Fibroblast of lung (primary cell): ENCODE results near the gene TBX4. TPM values are rescaled to one million over a fixed set of nuclear protein-coding genes. Genes with fewer than 3 reads are reported as not detected.

Experiments
- DNase-seq, 2 donors: peaks; one replicate each; pipeline versions ENCODE4 v3.0.0 to v3.0.0-alpha.2; 2010; ENCODE audit warnings: low read depth in 2 of 2
- H2AFZ ChIP-seq: 2 replicates; pipeline ENCODE4 v1.5.1; 2012; ENCODE audit warnings: low read length, control low read depth, inconsistent platforms
- H3K27ac ChIP-seq: 2 replicates; pipeline ENCODE4 v1.5.1; 2011; ENCODE audit warnings: low read length, control low read depth; ENCODE audit not compliant: insufficient read depth
- H3K27me3 ChIP-seq: 2 replicates; pipeline ENCODE4 v1.5.1; 2011; ENCODE audit warnings: mild to moderate bottlenecking, low read length; ENCODE audit not compliant: control insufficient read depth, insufficient read depth
- H3K36me3 ChIP-seq: 2 replicates; pipeline ENCODE4 v1.5.1; 2011; ENCODE audit warnings: low read length; ENCODE audit not compliant: control insufficient read depth, insufficient read depth
- H3K4me1 ChIP-seq: 2 replicates; pipeline ENCODE4 v1.5.1; 2011; ENCODE audit warnings: low read length; ENCODE audit not compliant: control insufficient read depth, insufficient read depth; ENCODE audit errors: extremely low read depth
- H3K4me2 ChIP-seq: 2 replicates; pipeline ENCODE4 v1.5.1; 2011; ENCODE audit warnings: low read length, control low read depth; ENCODE audit not compliant: insufficient read depth; ENCODE audit errors: extremely low read depth
- H3K4me3 ChIP-seq, 4 experiments: fragments of 200-600 bp in 1 of 4; sonication (generic) in 1 of 4; replicated peaks in 1 of 4; 2 replicates each; pipeline ENCODE4 v1.5.1; 2011 to 2016; ENCODE audit warnings: low read length in 4 of 4, low read depth in 3 of 4, mild to moderate bottlenecking in 3 of 4, control low read depth in 2 of 4, inconsistent platforms in 1 of 4, mixed read lengths in 1 of 4; ENCODE audit not compliant: insufficient read depth in 1 of 4; ENCODE audit errors: control extremely low read depth in 1 of 4
- H3K79me2 ChIP-seq: 2 replicates; pipeline ENCODE4 v1.5.1; 2012; ENCODE audit warnings: mild to moderate bottlenecking, low read length, inconsistent platforms; ENCODE audit not compliant: control insufficient read depth, insufficient read depth
- H3K9ac ChIP-seq: 2 replicates; pipeline ENCODE4 v1.5.1; 2011; ENCODE audit warnings: mild to moderate bottlenecking, low read length, control low read depth; ENCODE audit not compliant: insufficient read depth
- H3K9me3 ChIP-seq: 2 replicates; pipeline ENCODE4 v1.5.1; 2012; ENCODE audit warnings: low read depth, low read length; ENCODE audit not compliant: control insufficient read depth, insufficient read depth
- H4K20me1 ChIP-seq: 2 replicates; pipeline ENCODE4 v1.5.1; 2011; ENCODE audit warnings: low read length; ENCODE audit not compliant: control insufficient read depth, insufficient read depth; ENCODE audit errors: extremely low read depth
- EZH2 ChIP-seq: IDR thresholded peaks from 2 replicates; pipeline ENCODE4 v1.5.1; 2012; ENCODE audit warnings: low read length, control low read depth, mild to moderate bottlenecking; ENCODE audit errors: missing control alignments
- polyA plus RNA-seq, 2 donors: library from polyadenylated mRNA; depleted of rRNA in 1 of 2; stranded (reverse) in 1 of 2; unstranded in 1 of 2; fragments of >200 nt; gene quantifications; 2 replicates each; pipeline ENCODE4 v1.2.1, GENCODE V29; 2011 to 2012; ENCODE audit warnings: missing spikeins in 1 of 2
- total RNA-seq: library from RNA; depleted of rRNA; stranded (reverse); fragments of >200 nt; gene quantifications from 2 replicates; pipeline ENCODE4 v1.2.1, GENCODE V29; 2014
- TF ChIP-seq, protein P1 (sequence below), 2 donors: IDR thresholded peaks in 1 of 2; conservative IDR thresholded peaks in 1 of 2; 1 replicate in 1 of 2; 2 replicates in 1 of 2; pipeline ENCODE4 v1.5.1; 2011 to 2012; ENCODE audit warnings: low read length in 2 of 2, control low read depth in 1 of 2, inconsistent platforms in 1 of 2, low read depth in 1 of 2, mild to moderate bottlenecking in 1 of 2

TBX4 gene
- total and polyA plus RNA-seq, 2 donors (not counting 1 experiment from before 2014, with no cell fraction given): 44.1 to 93.9 TPM

DNA sequence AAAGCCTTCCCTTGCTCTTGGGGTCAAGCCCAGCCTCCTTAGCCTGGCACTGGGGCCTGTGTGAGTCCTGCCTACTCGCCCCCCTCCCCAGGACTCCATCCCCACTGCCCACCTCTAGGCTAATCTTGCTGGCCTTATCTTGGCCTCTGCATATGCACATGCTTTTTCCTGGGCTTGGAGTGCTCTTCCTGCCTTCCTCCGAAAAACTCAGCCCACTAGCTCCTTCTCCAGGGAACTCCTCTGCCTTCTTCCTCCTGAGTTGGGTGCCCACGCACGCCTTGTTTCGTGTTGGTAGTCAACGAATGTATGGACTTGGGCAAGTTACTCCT, 36.0 kb upstream of the TBX4 start:
- no peaks in the 10 kb centered on the region for H3K36me3 ChIP-seq
- H3K4me1 ChIP-seq: peaks cover 28% of the 10 kb centered on the region
- H2AFZ ChIP-seq: no peak overlapping the region
- H3K27me3 ChIP-seq: no peaks in the 10 kb centered on the region
- peak overlapping the region; percentile 38 for H3K27ac ChIP-seq
- H3K4me2 ChIP-seq: no peak overlapping the region
- H3K9me3 ChIP-seq: no peaks in the 10 kb centered on the region
- TF ChIP-seq, protein P1, sequence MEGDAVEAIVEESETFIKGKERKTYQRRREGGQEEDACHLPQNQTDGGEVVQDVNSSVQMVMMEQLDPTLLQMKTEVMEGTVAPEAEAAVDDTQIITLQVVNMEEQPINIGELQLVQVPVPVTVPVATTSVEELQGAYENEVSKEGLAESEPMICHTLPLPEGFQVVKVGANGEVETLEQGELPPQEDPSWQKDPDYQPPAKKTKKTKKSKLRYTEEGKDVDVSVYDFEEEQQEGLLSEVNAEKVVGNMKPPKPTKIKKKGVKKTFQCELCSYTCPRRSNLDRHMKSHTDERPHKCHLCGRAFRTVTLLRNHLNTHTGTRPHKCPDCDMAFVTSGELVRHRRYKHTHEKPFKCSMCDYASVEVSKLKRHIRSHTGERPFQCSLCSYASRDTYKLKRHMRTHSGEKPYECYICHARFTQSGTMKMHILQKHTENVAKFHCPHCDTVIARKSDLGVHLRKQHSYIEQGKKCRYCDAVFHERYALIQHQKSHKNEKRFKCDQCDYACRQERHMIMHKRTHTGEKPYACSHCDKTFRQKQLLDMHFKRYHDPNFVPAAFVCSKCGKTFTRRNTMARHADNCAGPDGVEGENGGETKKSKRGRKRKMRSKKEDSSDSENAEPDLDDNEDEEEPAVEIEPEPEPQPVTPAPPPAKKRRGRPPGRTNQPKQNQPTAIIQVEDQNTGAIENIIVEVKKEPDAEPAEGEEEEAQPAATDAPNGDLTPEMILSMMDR (conservative IDR thresholded peaks at IDR 0.05 in 1 of 2, IDR thresholded peaks at IDR 0.05 in 1 of 2; ENCODE audit: low read depth in 1 of 2, low read length in 2 of 2): no peak
- no peak for TF ChIP-seq EZH2
- no peak for DNase-seq
- no peaks in the 10 kb centered on the region for H4K20me1 ChIP-seq
- H3K4me3 ChIP-seq: peak overlapping the region in 1 of 4 experiments; percentile 20
- no peak overlapping the region for H3K9ac ChIP-seq
- peaks cover 19% of the 10 kb centered on the region for H3K79me2 ChIP-seq

DNA sequence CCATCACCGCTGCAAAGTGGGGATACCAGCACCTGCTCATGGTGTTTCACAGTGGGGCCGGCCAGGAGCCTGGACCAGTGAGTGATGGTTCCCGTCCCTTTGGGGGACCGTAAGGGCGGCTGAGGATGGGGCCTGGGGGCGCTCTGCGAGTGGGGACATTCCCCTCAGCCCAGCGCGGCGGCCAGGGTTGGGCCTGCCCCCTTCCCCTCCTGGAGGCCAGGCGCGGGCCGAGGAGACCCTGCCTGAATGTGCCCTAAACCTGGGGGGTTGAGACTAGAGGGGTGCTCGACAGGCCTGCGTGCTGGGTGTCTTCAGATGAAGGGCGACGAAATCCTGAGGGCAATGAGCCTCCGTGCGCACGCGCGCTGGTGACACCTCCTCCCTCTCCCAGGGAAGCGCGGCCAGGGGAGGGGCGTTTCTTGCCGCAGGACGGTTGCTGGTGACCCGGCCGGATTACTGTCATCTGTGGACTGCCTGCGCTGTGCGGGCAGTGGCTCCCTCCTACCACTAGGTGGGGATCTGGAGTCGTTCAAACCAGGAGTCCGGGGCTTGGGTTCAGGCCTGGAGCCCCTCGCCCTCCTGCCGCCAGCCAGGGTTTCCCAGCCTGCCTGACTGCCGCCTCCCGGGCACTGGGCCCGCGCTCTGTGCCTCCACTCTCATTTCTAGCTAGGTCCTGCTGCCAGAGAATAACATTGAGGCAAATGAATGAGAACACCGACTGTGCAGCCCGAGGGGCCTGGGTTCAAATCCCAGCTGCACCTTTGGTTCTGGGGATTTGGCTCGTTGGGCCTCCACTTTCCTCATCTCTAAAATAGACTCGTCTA, 35.5 kb upstream of the TBX4 start:
- no peak overlapping the region for H2AFZ ChIP-seq
- H3K9me3 ChIP-seq: no peaks in the 10 kb centered on the region
- H3K27me3 ChIP-seq: no peaks in the 10 kb centered on the region
- TF ChIP-seq, protein P1 (conservative IDR thresholded peaks at IDR 0.05 in 1 of 2, IDR thresholded peaks at IDR 0.05 in 1 of 2; ENCODE audit: low read depth in 1 of 2, low read length in 2 of 2): peak; percentile 90 to 91
- no peak for TF ChIP-seq EZH2
- H3K9ac ChIP-seq: peak overlapping the region; percentile 38
- DNase-seq: peak; percentile 81 to 91
- peak overlapping the region in 1 of 4 experiments; percentile 20 for H3K4me3 ChIP-seq
- no peaks in the 10 kb centered on the region for H3K36me3 ChIP-seq
- no peaks in the 10 kb centered on the region for H4K20me1 ChIP-seq
- peak overlapping the region; percentile 42 for H3K27ac ChIP-seq
- peaks cover 19% of the 10 kb centered on the region for H3K79me2 ChIP-seq
- H3K4me1 ChIP-seq: peaks cover 28% of the 10 kb centered on the region
- H3K4me2 ChIP-seq: peak overlapping the region; percentile 47

DNA sequence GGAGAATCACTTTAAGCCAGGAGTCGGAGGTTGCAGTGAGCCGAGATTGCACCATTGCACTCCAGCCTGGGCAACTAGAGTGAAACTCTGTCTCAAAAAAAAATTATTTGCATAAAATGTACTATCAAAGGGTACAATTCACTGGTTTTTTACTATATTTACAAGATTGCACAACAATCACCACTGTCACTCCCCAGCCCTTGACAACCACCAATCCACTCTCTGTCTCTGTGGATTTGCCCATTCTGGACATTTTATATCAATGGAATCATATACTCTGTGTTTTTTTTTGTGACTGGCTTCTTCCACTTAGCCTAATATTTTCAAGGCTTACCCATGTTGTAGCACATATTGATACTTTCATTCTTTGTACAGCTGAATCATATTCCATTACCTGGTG, 33.8 kb upstream of the TBX4 start:
- Histone ChIP-seq H3K36me3 (no peaks in the 10 kb centered on the region), H3K4me2 (no peak overlapping the region), H3K79me2 (peaks cover 10% of the 10 kb centered on the region), H3K4me3 (no peak overlapping the region), H4K20me1 (no peaks in the 10 kb centered on the region), H3K9me3 (no peaks in the 10 kb centered on the region), H3K27ac (no peak overlapping the region), H2AFZ (no peak overlapping the region), H3K9ac (no peak overlapping the region), H3K27me3 (no peaks in the 10 kb centered on the region), H3K4me1 (peaks cover 28% of the 10 kb centered on the region)
- DNase-seq: peak in 1 of 2 donors; percentile 24
- TF ChIP-seq, protein P1 (conservative IDR thresholded peaks at IDR 0.05 in 1 of 2, IDR thresholded peaks at IDR 0.05 in 1 of 2; ENCODE audit: low read depth in 1 of 2, low read length in 2 of 2): no peak
- no peak for TF ChIP-seq EZH2
